Measurements from ENCODE around the gene SLC1A1.

SLC1A1 gene

GRCh38 chr9:4489919-4490704 is at the start of gene SLC1A1:
Gene SLC1A1 (plus strand): TSS chr9:4490468. CDS start chr9:4490680, 212 bp downstream.
- peak; percentile 64 for DNase-seq

DNA sequence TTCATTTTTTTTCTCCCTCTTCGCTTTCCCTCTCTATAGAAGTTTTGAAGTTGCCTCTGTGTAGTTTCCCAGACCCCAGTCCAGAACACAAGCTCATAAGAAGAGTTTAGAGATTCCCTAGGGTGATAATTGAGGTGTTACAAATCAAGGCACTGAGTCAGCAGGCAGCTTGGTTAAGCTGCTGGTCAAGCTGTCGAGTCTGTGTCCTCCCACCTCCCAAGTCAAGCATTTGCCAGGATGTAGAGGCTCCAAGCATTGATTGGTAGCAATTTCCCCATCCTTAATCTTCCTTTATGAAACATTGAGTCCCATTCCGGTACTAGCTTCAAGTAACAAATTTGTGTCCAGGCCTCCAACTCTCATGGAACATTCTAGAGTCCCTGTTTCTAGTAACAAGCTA is 47.5 kb upstream of the SLC1A1 start:
- no peak for DNase-seq

GRCh38 chr9:4443439-4443838 is 46.8 kb upstream of the SLC1A1 start:
- no peak for DNase-seq

DNA sequence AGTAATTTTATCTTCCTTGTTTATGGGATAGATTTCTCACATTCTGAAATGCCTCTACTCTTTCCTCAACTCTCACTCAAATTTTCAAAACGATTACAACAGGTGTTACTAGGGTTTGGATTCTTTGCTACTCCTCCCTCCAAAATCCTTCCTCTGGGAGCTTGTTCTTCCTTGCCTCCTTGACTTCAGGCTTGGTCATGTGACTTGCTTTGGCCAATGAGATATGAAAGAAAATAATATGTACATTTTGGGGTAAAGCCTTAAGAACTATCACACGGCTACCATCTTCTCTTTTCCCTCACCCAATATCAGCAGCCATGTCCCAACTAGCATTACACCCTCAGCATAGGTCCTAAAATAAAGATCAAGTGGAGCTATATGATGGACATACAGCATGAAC is 28.8 kb upstream of the SLC1A1 start:
- no peak for DNase-seq

DNA sequence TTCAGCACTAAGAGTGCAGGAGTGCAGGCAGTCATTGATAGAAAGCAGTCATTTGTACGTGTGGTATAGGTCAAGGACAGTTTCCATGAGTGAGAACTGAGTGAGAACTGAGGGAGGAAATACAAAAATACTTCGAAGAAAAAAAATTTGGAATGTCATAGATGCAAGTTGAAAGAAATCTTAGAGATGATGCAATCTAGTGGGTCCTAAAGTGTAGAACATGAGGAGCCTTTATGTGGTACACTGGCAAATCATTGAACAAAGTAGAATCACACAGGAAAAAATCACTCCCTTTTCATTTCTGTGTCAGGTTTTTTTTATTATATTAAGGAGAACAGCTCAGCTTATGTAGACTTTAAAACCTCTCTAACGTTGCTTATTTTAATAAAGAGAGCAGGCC is 26.4 kb upstream of the SLC1A1 start:
- no peak for DNase-seq

GRCh38 chr9:4464911-4465513 is 25.3 kb upstream of the SLC1A1 start:
- no peak for DNase-seq

DNA sequence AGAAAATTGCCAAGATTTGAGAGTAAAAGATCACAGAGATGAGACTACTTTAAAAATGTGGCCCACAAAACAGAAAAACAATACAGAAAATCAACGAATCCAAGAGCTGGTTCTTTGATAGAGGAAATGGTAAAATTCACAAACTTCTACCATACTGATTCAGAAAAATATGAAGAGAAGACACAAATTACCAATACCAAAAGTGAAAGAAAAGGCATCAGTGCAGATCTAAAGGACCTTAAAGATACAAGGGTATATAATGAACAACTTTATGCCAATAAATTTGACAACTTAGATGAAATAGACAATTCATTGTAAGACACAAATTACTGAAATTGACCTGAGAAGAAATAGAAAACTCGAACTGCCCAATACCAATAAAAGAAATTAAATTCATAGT is 24.4 kb upstream of the SLC1A1 start:
- DNase-seq: no peak

GRCh38 chr9:4475301-4475700 is 15.0 kb upstream of the SLC1A1 start:
- DNase-seq: no peak

- DNase-seq: no peak
Observed at GRCh38 chr9:4486176-4486575, 4.1 kb upstream of the SLC1A1 start.

DNA sequence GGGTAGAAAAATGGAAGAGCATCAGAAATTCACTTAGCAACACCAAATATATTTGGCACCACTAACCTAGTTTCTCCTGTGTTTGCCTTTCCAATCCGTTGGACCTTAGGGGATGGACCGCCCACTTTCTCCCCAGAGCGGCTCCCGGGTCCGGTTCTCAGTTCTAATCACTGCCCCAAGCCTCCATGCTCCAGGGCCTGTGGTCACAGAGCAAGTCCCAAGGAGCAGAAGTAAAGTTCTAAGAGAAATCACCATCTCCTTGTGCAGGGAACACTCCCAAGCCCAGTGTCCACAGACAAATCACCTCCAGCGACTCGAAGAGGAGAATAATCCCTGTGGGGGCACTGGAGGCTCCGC is 728 bp upstream of the SLC1A1 start:
- DNase-seq: no peak

- DNase-seq: peak; percentile 52
Observed at GRCh38 chr9:4490705-4491625, 697 bp downstream of the SLC1A1 start.

DNA sequence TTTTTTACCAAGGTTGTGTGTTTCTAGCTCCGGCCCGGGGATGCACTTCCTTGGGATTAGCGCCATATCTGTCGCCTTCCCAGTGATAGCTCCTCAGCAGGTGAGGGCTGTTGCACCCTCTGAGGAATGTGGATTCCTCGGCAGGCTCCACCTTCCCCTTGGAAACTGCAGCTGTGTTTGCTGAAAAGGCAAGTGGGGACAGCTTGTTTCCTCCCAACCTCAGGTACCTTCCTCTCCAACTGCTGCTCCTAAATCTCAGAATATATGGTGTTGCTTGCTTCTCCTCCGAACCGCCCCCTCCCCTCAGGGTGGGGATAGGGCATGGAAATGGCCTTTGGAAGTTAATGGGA is 1.3 kb downstream of the SLC1A1 start:
- DNase-seq: no peak

- DNase-seq: no peak
Observed at GRCh38 chr9:4494332-4494731, 4.1 kb downstream of the SLC1A1 start.

DNA sequence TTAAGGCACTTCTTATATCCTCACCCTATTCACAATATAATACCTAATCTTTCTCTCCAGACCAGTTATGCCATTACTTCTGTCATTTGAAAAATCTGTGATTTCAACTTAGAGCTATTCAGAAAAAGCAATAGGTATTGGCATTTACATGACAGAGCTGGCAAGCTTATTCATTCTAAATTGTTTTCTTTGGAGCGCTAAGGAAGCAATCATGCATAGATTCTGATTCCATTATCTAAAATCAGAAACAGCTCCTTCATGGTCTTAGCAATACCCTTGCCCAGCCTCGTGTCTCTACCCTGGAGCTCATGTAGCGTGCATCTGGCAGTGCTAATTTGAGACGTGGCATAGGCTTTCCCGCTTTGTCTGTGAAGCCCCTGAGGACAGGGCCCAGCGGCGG is 4.5 kb downstream of the SLC1A1 start:
- DNase-seq: no peak

- no peak for DNase-seq
Observed at GRCh38 chr9:4495537-4495936, 5.3 kb downstream of the SLC1A1 start.

- no peak for DNase-seq
Observed at GRCh38 chr9:4496497-4496896, 6.2 kb downstream of the SLC1A1 start.

DNA sequence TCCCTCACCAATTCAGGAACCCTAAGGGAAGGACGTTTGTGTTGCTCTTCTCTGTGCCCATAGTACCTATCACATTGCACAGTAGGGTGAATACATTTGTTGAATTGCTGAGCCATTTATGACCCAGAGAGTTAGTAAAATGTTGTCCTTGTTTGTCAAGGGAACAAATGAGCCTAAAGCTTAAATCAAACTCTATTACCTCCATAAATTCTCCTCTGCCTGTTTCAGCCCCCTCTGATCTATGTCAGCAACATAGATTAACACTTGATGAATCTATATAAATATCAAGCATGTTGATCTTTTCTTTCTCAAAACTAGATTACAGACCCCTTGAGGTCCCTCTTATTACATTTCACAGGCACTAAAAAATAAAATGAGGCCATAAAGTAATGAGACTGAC is 7.1 kb downstream of the SLC1A1 start:
- no peak for DNase-seq

GRCh38 chr9:4497855-4498254 is 7.6 kb downstream of the SLC1A1 start:
- no peak for DNase-seq

DNA sequence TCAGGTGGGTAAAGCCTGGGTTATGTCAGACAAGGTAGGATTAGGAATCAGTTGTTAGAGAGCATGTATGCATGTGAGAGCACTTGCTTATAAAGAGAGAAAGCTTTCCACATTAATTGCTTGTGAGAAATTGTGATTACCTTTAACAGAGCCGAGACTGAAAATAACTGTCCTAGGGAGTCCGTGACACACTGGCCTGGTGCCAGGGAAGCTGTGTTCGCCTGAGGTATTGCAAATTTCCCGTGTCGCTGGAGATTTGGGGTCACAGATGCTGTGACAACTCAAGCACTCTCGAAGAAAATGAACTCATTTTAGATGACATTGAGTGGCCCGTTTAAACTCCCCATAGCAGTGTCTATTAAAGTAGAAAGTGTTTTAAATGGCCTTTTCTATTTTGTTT is 9.6 kb downstream of the SLC1A1 start:
- no peak for DNase-seq

GRCh38 chr9:4501147-4501507 is 10.9 kb downstream of the SLC1A1 start:
- DNase-seq: no peak

DNA sequence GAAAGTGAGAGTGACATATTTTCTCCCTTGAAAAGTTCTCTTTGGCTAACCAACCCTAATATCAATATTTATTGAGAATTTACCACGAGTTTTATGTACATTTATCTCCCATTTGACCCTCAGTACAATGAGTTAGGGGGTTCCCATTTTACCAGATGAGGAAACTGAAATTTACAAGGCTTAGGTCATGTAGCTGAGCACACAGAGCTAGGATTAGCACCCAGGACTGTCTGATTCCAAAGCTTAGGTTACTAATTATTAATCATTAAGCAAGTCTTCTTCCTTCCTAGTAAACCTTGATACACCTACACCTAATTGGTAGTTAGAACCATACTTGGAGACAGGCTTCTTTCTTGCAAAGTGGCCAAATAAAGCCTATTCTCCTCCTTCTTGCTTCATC is 12.2 kb downstream of the SLC1A1 start:
- no peak for DNase-seq

DNA sequence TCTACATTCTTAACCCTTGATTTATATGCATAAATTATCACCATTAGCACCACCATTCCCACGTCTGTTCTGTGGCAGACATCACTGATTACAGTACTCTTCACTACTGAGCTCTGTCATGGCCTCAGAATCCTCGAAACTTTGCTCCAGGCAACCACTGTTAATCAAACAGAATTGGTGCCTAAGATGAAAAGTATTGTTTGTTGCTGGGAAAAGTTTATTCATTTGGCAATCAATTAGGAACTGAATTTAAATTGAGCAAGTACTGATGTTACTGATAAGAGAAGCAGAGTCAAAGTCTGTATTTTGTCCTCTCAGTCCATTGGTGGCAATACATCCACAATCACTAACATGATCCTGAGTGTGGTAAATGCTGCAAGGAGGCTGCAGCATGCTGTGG is 12.8 kb downstream of the SLC1A1 start:
- no peak for DNase-seq

DNA sequence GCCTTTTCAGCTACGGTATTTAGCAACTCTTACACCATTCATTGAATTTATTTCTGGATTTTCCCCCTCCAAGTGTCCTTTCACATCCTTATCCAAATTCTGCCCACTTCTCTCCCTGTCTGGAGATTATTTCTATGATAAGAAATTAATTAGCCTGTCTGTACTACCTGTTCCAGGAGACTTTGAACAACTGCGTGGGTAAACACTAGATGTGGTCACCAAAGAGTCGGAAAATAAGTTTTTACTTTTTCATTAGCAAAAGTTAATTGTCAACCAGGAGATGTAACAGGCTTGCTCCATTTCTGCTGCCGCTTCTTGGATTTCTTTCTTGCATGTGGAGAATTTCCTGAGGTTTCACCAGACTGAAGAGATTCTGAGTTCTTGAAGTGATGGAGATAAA is 14.0 kb downstream of the SLC1A1 start:
- no peak for DNase-seq

GRCh38 chr9:4506490-4506889 is 16.2 kb downstream of the SLC1A1 start:
- DNase-seq: no peak
